A549 (cell line): ENCODE measurements around the gene CMTM3. TPM values are rescaled to one million over a fixed set of nuclear protein-coding genes. Genes with fewer than 3 reads are reported as not detected.

ENCODE experiments used
- ATAC-seq, 2 experiments: fragments of 200-7000 bp in 1 of 2; fragments of >200 bp in 1 of 2; cut with Nextera tagmentation in 1 of 2; cut with Tn5 transposase in 1 of 2; 3 replicates each; pipeline versions ENCODE4 v1.8.0 to v1.9.1; 2018 to 2020; ENCODE audit warnings: mild to moderate bottlenecking in 1 of 2, moderate library complexity in 1 of 2
- CTCF ChIA-PET: fragments of 300-600 bp; sonication (Branson Sonifier 250); formaldehyde crosslinking; extraction: SDS; loops from one replicate; lab custom pipeline; 2021; ENCODE audit warnings: antibody characterized with exemption, inconsistent platforms; lab: Yijun Ruan, JAX
- POLR2A ChIA-PET: fragments of 350-600 bp; formaldehyde crosslinking; extraction: SDS; loops from one replicate; lab custom pipeline; 2021; ENCODE audit warnings: antibody characterized with exemption, inconsistent platforms; lab: Yijun Ruan, JAX
- DNase-seq, 2 experiments: peaks; one replicate each; pipeline versions ENCODE4 v3.0.0 to v3.0.0-alpha.2; 2011 to 2016; ENCODE audit warnings: low read depth in 1 of 2, low spot score in 1 of 2
- FAIRE-seq: peaks from 2 replicates; lab custom pipeline; 2011; peaks lifted over from hg19 to GRCh38; lab: Jason Lieb, UNC
- H3K27ac ChIP-seq, 2 experiments: fragments of >200 bp; sonication (Bioruptor Twin); formaldehyde crosslinking; 3 replicates each; pipeline ENCODE4 v1.5.1; 2016 to 2017
- H3K4me1 ChIP-seq: fragments of >200 bp; sonication (Bioruptor Twin); formaldehyde crosslinking; 3 replicates; pipeline ENCODE4 v1.6.1; 2016
- H3K4me2 ChIP-seq: fragments of >200 bp; sonication (Bioruptor Twin); formaldehyde crosslinking; 3 replicates; pipeline ENCODE4 v1.6.1; 2016
- H3K4me3 ChIP-seq: fragments of >200 bp; sonication (Bioruptor Twin); formaldehyde crosslinking; 3 replicates; pipeline ENCODE4 v1.5.1; 2016
- H3K9me3 ChIP-seq: fragments of >200 bp; sonication (Bioruptor Twin); formaldehyde crosslinking; 3 replicates; pipeline ENCODE4 v1.6.1; 2016
- ATOH8 ChIP-seq: fragments of 250-450 bp; sonication (Bioruptor Pico); IDR thresholded peaks from 2 replicates; pipeline ENCODE4 v1.5.0; 2020; ENCODE audit warnings: low read depth, mild to moderate bottlenecking, moderate library complexity
- BCL3 ChIP-seq: fragments of >200 bp; sonication (Bioruptor Twin); formaldehyde crosslinking; IDR thresholded peaks from 3 replicates; pipeline ENCODE4 v1.6.1; 2016
- CEBPB ChIP-seq, 2 experiments: fragments of >200 bp in 1 of 2; sonication (Bioruptor Twin) in 1 of 2; formaldehyde crosslinking in 1 of 2; IDR thresholded peaks; 2 replicates each; pipeline ENCODE4 v1.6.1; 2012 to 2016
- CTCF ChIP-seq: fragments of >200 bp; sonication (Bioruptor Twin); formaldehyde crosslinking; IDR thresholded peaks from 3 replicates; pipeline ENCODE4 v1.5.1; 2016
- EHMT2 ChIP-seq: fragments of 200-600 bp; sonication (generic); IDR thresholded peaks from 2 replicates; pipeline ENCODE4 v1.6.1; 2016; ENCODE audit warnings: antibody characterized with exemption, low read depth, mild to moderate bottlenecking, moderate library complexity
- EP300 ChIP-seq, 2 experiments: fragments of >200 bp; sonication (Bioruptor Twin); formaldehyde crosslinking; IDR thresholded peaks; 2 replicates in 1 of 2; 3 replicates in 1 of 2; pipeline ENCODE4 v1.6.1; 2016 to 2017
- ESRRA ChIP-seq: fragments of 150-350 bp; IDR thresholded peaks from 2 replicates; pipeline ENCODE4 v1.6.1; 2014; ENCODE audit warnings: mild to moderate bottlenecking, low read length, borderline replicate concordance
- FOSB ChIP-seq: fragments of 250-450 bp; sonication (Bioruptor Pico); IDR thresholded peaks from 2 replicates; pipeline ENCODE4 v1.5.0; 2020; ENCODE audit warnings: mild to moderate bottlenecking, moderate library complexity
- FOSL2 ChIP-seq, 2 experiments: fragments of 450-650 bp in 1 of 2; fragments of >200 bp in 1 of 2; sonication (Bioruptor Twin) in 1 of 2; formaldehyde crosslinking; IDR thresholded peaks; 2 replicates each; pipeline versions ENCODE4 v1.5.0 to v1.6.1; 2016 to 2020; ENCODE audit warnings: mild to moderate bottlenecking in 1 of 2, moderate library complexity in 1 of 2
- FOXS1 ChIP-seq: fragments of 250-450 bp; sonication (Bioruptor Pico); IDR thresholded peaks from 2 replicates; pipeline ENCODE4 v1.5.0; 2020; ENCODE audit warnings: mild to moderate bottlenecking, moderate library complexity
- HDAC2 ChIP-seq: fragments of 200-600 bp; sonication (generic); IDR thresholded peaks from 2 replicates; pipeline ENCODE4 v1.6.1; 2016
- KDM5A ChIP-seq: fragments of 200-600 bp; sonication (generic); IDR thresholded peaks from 2 replicates; pipeline ENCODE4 v1.6.1; 2016; ENCODE audit warnings: antibody characterized with exemption, mild to moderate bottlenecking
- MAZ ChIP-seq: fragments of 150-350 bp; IDR thresholded peaks from 2 replicates; pipeline ENCODE4 v1.6.1; 2014; ENCODE audit warnings: antibody characterized with exemption, low read depth, low read length, borderline replicate concordance
- NFE2L2 ChIP-seq: fragments of 150-350 bp; conservative IDR thresholded peaks from 2 replicates; pipeline ENCODE4 v1.6.1; 2014; ENCODE audit warnings: low read length
- POLR2A ChIP-seq: IDR thresholded peaks from 2 replicates; pipeline ENCODE4 v1.6.1; 2012; ENCODE audit warnings: mild to moderate bottlenecking, low read length
- RNF2 ChIP-seq: fragments of 200-600 bp; sonication (generic); IDR thresholded peaks from 2 replicates; pipeline ENCODE4 v1.6.1; 2016; ENCODE audit warnings: low read depth, mild to moderate bottlenecking, antibody characterized with exemption, moderate library complexity, borderline replicate concordance
- SMC3 ChIP-seq: fragments of >200 bp; sonication (Bioruptor Twin); formaldehyde crosslinking; IDR thresholded peaks from 3 replicates; pipeline ENCODE4 v1.6.1; 2018; ENCODE audit warnings: inconsistent platforms
- TFCP2L1 ChIP-seq: fragments of 250-450 bp; sonication (Bioruptor Pico); IDR thresholded peaks from 2 replicates; pipeline ENCODE4 v1.5.0; 2021; ENCODE audit warnings: mild to moderate bottlenecking
- ZFP36 ChIP-seq: fragments of 450-650 bp; IDR thresholded peaks from 2 replicates; pipeline ENCODE4 v1.6.1; 2014; ENCODE audit warnings: borderline replicate concordance; ENCODE audit not compliant: partially characterized antibody
- ZSCAN20 ChIP-seq: fragments of 250-450 bp; sonication (Bioruptor Pico); IDR thresholded peaks from 2 replicates; pipeline ENCODE4 v1.8.0; 2022; ENCODE audit warnings: mild to moderate bottlenecking, moderate library complexity
- WGBS: methylation state at CpG from one replicate; pipeline ENCODE4 v1.1.6; 2017; ENCODE audit errors: missing lambda C conversion rate; 5-methylcytosine and 5-hydroxymethylcytosine counted together
- polyA plus RNA-seq, 4 experiments: library from polyadenylated mRNA; depleted of rRNA in 3 of 4; stranded (reverse); fragments of >200 nt; fragmentation: RNase III in 1 of 4; extraction: RNeasy Plus Mini Kit Qiagen cat#74134 plus additional on column Dnase treatment in 1 of 4; gene quantifications; 2 replicates in 3 of 4; 3 replicates in 1 of 4; pipeline ENCODE4 v1.2.3, GENCODE V29; 2011 to 2017
- TF ChIP-seq, protein P1 (sequence below): IDR thresholded peaks from 2 replicates; pipeline ENCODE4 v1.6.1; 2012
- TF ChIP-seq, protein P2 (sequence below): IDR thresholded peaks from 2 replicates; pipeline ENCODE4 v1.6.1; 2012; ENCODE audit warnings: low read depth, borderline replicate concordance
- TF ChIP-seq, protein P3 (sequence below): fragments of 150-350 bp; IDR thresholded peaks from 2 replicates; pipeline ENCODE4 v1.6.1; 2014; ENCODE audit warnings: low read depth, mild to moderate bottlenecking, low read length

CMTM3 gene
- polyA plus RNA-seq, 2 of the 4 experiments (the other 2 are of a cell fraction): 36.0 to 36.1 TPM

DNA sequence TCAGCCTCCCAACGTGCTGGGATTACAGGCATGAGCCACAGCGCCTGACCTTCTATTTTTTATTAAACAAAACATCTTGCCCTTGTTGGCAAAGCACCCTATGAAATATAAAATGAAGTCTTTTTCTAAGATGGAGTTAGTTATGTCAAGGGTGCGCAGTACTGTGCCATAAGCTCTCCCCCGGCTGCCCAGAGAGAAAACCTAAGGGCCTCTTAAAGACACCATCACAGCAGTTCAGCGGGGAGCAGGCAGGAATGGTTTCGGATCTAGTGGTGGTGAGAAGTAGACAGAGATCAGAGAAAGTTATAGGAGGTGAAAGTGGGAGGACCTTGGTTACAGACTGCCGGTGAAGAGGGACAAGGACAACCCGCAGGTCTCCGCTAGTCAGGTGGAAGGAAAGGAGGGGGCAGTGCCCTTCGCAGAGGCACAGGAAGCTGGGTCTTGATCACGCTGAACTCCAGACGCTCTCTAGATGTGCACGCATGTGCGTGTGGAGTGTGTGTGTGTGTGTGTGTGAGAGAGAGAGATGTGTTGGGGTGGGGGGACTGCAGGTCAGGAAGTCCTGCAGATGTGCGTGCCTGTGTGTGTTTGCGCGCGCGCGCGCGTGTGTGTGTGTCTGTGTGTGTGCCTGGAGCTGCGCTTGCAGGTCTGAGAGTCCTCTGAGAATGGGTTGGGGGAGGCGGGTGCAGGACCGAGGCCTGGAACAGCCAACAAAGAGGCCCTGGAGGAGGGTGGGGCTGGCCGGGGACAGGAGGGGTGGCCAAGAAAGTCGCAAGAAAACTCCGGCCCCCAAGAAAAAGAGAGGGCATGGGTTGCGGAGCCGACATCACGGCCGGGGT lies 748 bp upstream of the CMTM3 start (continued):
- TF ChIP-seq ZSCAN20 (CRISPR knock-in tag) (peak; percentile 92), HDAC2 (no peak), EHMT2 (no peak), EP300 (IDR thresholded peaks at IDR 0.05) (no peak)

DNA sequence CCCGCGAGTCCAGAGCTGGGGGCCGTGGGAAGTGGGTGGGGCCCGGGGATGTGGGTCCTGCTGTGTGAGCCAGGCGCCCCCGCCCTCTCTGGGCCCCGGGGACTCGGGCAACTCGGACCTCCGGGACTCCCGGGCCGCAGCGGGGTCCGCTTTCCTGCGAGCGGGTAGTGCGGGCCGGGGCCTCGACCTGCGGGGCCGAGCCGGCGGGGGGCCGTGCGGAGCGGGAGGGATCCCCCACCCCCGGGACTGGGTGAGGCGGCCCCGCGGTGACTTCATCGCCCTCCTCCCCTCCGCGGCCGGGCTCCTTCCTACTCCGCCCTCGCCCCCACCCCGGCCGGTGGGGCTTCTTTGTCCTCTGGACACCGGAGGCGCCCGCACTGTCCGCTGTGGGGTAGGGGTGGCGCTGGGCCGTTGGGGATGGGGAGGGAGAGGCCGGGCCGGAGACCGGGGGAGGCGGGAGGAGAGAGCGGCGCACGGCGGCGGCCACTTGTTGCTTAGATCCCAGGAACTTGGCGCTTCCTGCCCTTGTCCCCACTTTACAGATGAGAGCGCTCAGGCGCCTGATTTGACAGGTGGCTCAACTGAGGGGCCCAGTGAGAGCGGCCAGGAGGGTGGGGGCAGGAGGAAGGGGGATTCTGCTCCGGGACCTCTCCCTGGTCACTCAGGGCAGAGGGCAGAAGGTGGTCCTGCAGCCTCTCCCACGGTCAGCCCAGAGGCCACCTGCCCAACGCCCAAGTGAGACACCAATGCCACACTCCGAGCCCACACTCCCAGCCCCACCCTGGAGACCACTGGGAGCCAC lies 874 bp downstream of the CMTM3 start:
- DNase-seq (peak; percentile 23 to 32), FAIRE-seq (no peak), ATAC-seq (peak; percentile 31 to 37)
- CTCF ChIA-PET: interaction anchor here (0.5 to 6.0 kb wide), 17 partner anchors 12 to 268 kb away, joined by 3 to 42 read pairs (median 3); partner anchors contain the start of gene CMTM2
- POLR2A ChIA-PET: interaction anchor here (2.5 kb wide), 1 partner anchor 53 kb away, joined by 13 read pairs; the partner anchor contains the start of gene CKLF
- TF ChIP-seq, protein P1, sequence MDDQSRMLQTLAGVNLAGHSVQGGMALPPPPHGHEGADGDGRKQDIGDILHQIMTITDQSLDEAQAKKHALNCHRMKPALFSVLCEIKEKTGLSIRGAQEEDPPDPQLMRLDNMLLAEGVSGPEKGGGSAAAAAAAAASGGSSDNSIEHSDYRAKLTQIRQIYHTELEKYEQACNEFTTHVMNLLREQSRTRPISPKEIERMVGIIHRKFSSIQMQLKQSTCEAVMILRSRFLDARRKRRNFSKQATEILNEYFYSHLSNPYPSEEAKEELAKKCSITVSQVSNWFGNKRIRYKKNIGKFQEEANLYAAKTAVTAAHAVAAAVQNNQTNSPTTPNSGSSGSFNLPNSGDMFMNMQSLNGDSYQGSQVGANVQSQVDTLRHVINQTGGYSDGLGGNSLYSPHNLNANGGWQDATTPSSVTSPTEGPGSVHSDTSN: no peak
- TF ChIP-seq, protein P2, sequence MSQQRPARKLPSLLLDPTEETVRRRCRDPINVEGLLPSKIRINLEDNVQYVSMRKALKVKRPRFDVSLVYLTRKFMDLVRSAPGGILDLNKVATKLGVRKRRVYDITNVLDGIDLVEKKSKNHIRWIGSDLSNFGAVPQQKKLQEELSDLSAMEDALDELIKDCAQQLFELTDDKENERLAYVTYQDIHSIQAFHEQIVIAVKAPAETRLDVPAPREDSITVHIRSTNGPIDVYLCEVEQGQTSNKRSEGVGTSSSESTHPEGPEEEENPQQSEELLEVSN: no peak
- TF ChIP-seq NFE2L2 (no peak), RNF2 (no peak), ATOH8 (no peak), KDM5A (no peak), MAZ (no peak), ZFP36 (no peak), POLR2A (no peak), BCL3 (no peak), FOSB (no peak), SMC3 (no peak), FOXS1 (CRISPR knock-in tag) (no peak), EP300 (IDR thresholded peaks at IDR 0.05) (no peak), CEBPB (IDR thresholded peaks at IDR 0.05) (no peak), TFCP2L1 (no peak), FOSL2 (IDR thresholded peaks at IDR 0.05) (no peak), FOSL2 (CRISPR knock-in tag; IDR thresholded peaks at IDR 0.05) (no peak), CTCF (no peak), ESRRA (no peak)
- TF ChIP-seq, protein P3, sequence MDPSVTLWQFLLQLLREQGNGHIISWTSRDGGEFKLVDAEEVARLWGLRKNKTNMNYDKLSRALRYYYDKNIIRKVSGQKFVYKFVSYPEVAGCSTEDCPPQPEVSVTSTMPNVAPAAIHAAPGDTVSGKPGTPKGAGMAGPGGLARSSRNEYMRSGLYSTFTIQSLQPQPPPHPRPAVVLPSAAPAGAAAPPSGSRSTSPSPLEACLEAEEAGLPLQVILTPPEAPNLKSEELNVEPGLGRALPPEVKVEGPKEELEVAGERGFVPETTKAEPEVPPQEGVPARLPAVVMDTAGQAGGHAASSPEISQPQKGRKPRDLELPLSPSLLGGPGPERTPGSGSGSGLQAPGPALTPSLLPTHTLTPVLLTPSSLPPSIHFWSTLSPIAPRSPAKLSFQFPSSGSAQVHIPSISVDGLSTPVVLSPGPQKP: no peak
- peak overlapping the region; percentile 80 for H3K4me2 ChIP-seq
- H3K4me3 ChIP-seq: peak overlapping the region; percentile 86
- no peaks in the 10 kb centered on the region for H3K9me3 ChIP-seq
- peaks cover 32% of the 10 kb centered on the region for H3K4me1 ChIP-seq
- WGBS: 7% methylated on average over 7 of the region's 61 CpGs
- H3K27ac ChIP-seq: peak overlapping the region; percentile 99
